ENCODE measurements around the gene KRTAP12-4.

GRCh38 chr21:44684483-44684882, 30.0 kb upstream of the KRTAP12-4 start:
- no peak for TF ChIP-seq PPARA (CRISPR knock-in tag; IDR thresholded peaks at IDR 0.05; ENCODE audit: borderline replicate concordance)
- no peak for TF ChIP-seq POU6F1 (CRISPR knock-in tag; IDR thresholded peaks at IDR 0.05; ENCODE audit: borderline replicate concordance, low read depth)
- TF ChIP-seq CSDC2 (CRISPR knock-in tag; IDR thresholded peaks at IDR 0.05) = no peak
- no peak for TF ChIP-seq CSRNP3 (CRISPR knock-in tag; IDR thresholded peaks at IDR 0.05)
- TF ChIP-seq TSHZ2 (CRISPR knock-in tag; IDR thresholded peaks at IDR 0.05) = no peak
- no peak for TF ChIP-seq TCF4 (CRISPR knock-in tag; IDR thresholded peaks at IDR 0.05; ENCODE audit: borderline replicate concordance)
- no peak for TF ChIP-seq RARB (CRISPR knock-in tag; IDR thresholded peaks at IDR 0.05)
- no peak for TF ChIP-seq BACH2 (CRISPR knock-in tag; IDR thresholded peaks at IDR 0.05; ENCODE audit: borderline replicate concordance)
- no peak for TF ChIP-seq PATZ1 (CRISPR knock-in tag; IDR thresholded peaks at IDR 0.05; ENCODE audit: borderline replicate concordance)
- TF ChIP-seq ESRRG (CRISPR knock-in tag; IDR thresholded peaks at IDR 0.05) = no peak
- TF ChIP-seq ZNF565 (CRISPR knock-in tag; conservative IDR thresholded peaks at IDR 0.05; ENCODE audit: low read depth) = no peak
- TF ChIP-seq ZFP3 (CRISPR knock-in tag; IDR thresholded peaks at IDR 0.05) = no peak
